ENCODE measurements around the gene KIAA1755.

DNA sequence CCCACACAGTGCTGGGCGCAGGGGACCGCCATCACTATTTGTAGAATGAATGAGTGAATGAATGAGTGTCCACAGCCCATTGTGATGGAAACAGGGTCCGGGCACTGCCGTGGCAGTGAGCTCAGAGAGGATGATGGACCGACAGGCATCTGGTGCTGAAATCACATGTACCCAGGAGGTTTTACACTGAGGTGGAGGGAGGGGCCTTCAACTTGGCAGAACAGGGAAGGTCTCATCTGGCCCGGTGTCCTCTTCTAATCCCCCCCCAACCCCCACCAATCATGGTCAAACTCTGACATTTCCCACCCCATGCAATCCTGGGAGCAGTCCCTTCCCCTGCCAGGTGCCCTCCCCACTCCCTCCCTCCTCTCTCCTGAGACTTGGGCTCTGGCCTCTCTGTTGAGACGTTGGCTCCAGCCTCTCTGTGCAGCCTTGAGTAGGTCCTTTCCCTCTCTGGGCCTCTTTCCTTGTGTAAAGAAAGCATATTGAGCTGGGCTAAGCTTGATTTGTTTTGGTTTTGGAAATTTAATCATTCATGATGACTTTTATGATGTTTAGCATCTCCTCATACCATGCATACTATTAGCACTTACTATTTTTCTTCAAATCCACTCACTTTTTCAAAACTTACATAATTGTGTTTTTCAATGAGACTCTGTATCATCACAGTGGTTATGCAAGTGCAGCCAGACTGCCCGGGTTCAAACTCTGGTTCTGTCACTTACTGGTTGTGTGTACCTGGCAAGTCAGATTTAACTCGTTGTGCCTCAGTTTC is 10.8 kb downstream of the KIAA1755 start:
- TF ChIP-seq, protein P1, sequence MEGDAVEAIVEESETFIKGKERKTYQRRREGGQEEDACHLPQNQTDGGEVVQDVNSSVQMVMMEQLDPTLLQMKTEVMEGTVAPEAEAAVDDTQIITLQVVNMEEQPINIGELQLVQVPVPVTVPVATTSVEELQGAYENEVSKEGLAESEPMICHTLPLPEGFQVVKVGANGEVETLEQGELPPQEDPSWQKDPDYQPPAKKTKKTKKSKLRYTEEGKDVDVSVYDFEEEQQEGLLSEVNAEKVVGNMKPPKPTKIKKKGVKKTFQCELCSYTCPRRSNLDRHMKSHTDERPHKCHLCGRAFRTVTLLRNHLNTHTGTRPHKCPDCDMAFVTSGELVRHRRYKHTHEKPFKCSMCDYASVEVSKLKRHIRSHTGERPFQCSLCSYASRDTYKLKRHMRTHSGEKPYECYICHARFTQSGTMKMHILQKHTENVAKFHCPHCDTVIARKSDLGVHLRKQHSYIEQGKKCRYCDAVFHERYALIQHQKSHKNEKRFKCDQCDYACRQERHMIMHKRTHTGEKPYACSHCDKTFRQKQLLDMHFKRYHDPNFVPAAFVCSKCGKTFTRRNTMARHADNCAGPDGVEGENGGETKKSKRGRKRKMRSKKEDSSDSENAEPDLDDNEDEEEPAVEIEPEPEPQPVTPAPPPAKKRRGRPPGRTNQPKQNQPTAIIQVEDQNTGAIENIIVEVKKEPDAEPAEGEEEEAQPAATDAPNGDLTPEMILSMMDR (IDR thresholded peaks at IDR 0.05), result no peak
- no peak for TF ChIP-seq POLR2A (IDR thresholded peaks at IDR 0.05)

Data from body of pancreas (tissue), 4 donors.